T1000 (cell line): ENCODE measurements around the gene FRK.
"Not testable (repeated sequence)": the region's sequence is repeated elsewhere in the genome, so short reads cannot be mapped to it uniquely, and the experiment has no call there.

Experiments
- DNase-seq: peaks from one replicate; lab custom pipeline; 2025; ENCODE audit warnings: mixed read lengths; lab: John Stamatoyannopoulos, UW

FRK gene, protein sequence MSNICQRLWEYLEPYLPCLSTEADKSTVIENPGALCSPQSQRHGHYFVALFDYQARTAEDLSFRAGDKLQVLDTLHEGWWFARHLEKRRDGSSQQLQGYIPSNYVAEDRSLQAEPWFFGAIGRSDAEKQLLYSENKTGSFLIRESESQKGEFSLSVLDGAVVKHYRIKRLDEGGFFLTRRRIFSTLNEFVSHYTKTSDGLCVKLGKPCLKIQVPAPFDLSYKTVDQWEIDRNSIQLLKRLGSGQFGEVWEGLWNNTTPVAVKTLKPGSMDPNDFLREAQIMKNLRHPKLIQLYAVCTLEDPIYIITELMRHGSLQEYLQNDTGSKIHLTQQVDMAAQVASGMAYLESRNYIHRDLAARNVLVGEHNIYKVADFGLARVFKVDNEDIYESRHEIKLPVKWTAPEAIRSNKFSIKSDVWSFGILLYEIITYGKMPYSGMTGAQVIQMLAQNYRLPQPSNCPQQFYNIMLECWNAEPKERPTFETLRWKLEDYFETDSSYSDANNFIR

GRCh38 chr6:116060572-116061283 lies at the start of gene FRK:
Gene FRK, minus strand, starts transcription at chr6:116060891. Its CDS starts 580 bp downstream, at chr6:116060311.
- DNase-seq, result no peak

- DNase-seq, result no peak
Observed at GRCh38 chr6:116108836-116109235, 48.1 kb upstream of the FRK start.

DNA sequence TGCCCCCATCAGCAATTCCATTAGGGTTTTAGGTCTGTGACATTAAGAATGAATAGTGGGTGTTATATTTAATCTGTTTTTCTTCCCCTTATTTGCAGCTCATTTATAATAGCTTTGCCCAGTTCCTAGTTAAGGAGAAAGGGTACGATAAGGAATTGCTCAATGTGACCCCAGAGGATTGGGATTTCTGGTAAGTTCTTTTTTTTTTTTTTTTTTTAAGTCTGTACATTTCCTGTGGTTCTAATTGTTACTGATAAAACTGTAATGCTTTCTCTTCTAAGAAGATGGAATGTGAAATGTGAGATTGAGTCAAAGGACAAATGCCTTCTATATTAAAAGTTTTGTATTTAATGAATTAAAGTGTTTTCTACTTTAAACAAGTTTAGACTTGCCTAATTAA lies 45.5 kb upstream of the FRK start:
- DNase-seq, result no peak

GRCh38 chr6:116105247-116105646 lies 44.6 kb upstream of the FRK start:
- no peak for DNase-seq

- no peak for DNase-seq
Observed at GRCh38 chr6:116104636-116105035, 43.9 kb upstream of the FRK start.

DNA sequence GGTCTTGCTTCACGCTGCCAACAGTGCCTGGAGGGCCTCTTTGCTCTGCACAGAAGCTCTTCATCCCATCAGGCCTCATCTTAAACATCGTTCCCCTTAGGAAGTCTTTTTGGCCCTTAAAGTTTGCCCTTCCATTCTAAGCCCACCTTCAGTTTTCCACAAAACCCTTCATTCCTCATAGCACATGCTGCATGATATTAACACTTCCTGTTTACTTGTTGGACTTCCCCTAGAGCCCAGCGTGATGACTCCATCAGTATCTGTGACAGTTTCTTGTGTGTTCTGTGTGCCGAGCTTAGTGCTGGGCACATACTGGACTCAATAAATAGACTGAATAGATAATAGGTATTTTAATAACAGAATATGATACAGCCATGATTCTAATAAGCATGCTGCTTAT lies 42.2 kb upstream of the FRK start:
- no peak for DNase-seq

- DNase-seq, result no peak
Observed at GRCh38 chr6:116101790-116102189, 41.1 kb upstream of the FRK start.

GRCh38 chr6:116101302-116101718 lies 40.6 kb upstream of the FRK start:
- no peak for DNase-seq

DNA sequence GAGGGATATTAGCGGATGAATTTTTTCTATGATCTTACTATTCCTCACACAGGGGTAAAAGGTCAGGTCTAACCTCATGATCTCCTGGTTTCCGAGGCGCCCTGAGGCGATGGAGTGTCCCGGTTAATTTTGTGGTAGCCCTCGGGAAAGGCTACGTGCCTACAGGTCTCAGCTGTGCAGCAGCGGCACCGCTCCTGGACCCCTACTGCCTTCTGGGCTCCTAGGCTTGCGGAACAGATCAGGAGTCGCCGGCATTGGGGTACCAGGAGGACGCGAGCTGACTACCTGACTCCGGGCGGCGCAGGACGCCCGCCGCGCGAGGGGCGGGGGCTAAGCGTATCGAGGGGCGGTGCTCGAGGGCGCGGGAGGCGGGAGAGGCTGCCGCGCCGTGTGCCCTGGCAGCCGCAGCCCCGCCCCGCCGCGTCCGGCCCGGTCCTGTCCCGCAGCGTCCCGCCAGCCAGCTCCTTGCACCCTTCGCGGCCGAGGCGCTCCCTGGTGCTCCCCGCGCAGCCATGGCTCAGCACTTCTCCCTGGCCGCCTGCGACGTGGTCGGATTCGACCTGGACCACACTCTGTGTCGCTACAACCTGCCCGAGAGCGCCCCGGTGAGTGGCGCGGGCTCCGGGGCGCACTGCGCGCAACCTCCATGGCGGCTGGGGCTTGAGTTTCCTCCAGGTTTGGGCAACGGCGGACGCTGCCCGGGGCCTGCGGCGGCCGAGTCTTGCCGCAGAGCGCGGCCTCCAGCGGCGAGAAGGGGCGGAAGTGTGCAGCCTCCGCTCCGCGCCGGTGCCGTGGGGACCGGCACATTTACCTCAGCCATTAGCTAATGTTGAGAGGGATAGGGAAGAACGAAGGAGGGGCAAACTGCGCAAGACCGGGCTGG lies 40.0 kb upstream of the FRK start, which contains the start of gene NT5DC1:
Gene NT5DC1 (plus strand): TSS at position 435 of the 883 bp plus-strand sequence. CDS start 78 bp downstream, at position 513.
- peak; percentile 75 for DNase-seq

- no peak for DNase-seq
Observed at GRCh38 chr6:116099036-116099435, 38.3 kb upstream of the FRK start.

DNA sequence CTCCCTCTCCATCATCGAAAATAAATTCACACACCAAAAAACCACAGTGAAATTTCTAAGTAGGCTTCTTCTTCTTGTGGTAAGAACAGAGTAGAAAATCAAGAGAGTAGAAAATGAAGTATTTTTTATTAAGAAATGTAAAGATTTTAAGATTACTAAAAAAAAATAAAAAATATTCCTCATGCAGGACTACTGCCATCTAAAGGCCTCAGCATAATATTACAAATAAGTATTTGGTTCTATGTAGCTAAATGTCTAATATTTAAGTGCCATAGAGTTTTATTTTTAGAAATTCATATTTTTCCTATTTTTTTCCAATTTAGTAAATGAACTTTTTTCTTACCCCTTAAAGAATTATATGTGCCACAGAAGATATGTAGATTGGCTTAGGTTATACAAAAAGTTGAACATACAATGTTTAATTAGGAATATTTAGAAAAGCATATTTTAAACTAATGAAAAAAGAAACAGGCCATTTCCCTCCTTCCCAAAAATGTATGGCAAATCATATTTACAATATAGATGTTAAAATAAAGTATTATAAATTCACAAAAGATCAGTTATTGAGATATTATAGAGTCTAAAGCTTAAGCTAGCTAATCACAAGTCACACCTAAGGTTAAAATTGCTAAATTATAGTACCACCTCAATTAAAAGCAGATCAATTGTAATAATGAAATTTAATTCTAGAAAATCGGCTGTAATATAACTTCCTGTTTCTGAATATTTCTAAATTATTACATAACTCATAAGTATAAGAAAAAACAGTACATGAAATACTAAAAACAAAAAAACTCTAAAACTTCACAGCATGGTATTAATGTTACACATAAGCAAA lies 36.5 kb upstream of the FRK start:
- no peak for DNase-seq

- DNase-seq, result not testable (repeated sequence)
Observed at GRCh38 chr6:116096048-116096759, 35.5 kb upstream of the FRK start.

DNA sequence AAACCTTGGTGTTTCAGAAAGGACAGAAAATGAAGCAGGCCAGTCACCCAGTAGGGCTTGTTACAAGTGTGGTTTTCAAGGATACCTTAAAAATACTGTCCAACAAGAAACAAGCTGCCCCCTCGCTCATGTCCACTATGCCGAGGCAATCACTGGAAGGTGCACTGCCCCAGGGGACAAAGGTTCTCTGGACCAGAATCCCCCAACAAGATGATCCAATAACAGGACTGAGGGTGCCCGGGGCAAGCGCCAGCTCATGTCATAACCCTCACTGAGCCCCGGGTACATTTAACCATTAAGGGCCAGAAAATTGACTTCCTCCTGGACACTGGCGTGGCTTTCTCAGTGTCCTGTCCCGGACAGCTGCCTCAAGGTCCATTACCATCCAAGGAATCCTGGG lies 33.4 kb upstream of the FRK start:
- no peak for DNase-seq

- no peak for DNase-seq
Observed at GRCh38 chr6:116090251-116090650, 29.6 kb upstream of the FRK start.

- no peak for DNase-seq
Observed at GRCh38 chr6:116088946-116089345, 28.3 kb upstream of the FRK start.

DNA sequence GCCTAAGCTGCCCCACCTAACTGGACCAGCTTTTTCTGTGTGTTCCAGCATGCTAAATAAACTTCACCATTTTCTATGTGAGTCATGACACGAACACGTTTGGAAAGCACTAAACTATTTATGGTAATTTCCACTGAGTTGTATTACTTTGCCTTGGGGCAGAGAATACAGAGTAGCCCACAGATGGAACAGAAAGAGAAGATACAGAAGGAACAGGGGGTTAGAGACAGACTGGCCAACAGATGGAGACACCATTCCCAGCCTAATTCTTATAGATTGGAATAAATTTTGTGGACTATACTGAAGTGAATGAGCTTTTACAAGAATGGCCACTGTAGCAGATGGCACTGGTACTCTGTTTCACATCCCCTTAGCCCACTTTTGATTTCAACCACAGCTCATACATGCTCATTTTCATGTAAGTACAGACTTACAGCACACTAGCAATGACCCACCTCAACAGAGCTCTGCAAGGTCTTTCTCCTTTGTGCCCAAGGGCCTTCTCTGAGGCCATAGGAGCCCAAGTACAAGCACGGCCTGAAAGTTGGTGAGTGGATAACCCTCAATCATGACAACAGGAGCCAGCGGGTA lies 26.8 kb upstream of the FRK start:
- no peak for DNase-seq

GRCh38 chr6:116084284-116084683 lies 23.6 kb upstream of the FRK start:
- DNase-seq, result no peak

DNA sequence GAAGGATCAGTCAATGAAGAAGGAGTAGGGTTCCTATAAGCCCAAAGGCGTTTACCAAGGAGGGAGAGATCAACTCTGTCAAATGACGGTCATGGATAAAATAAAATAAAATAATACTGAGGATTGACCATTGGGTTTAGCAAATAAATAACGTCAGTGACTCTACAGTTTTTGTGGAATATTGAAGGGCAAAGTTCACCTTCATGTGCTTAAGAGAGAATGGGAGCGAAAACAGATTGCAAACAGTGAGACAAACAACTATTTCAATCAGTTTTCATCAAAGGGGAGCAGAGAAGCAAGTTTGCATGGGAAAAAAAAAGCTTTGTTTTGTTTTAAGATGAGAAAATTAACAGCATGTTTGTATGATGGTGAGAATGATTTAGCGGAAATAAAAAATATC lies 22.4 kb upstream of the FRK start:
- no peak for DNase-seq

DNA sequence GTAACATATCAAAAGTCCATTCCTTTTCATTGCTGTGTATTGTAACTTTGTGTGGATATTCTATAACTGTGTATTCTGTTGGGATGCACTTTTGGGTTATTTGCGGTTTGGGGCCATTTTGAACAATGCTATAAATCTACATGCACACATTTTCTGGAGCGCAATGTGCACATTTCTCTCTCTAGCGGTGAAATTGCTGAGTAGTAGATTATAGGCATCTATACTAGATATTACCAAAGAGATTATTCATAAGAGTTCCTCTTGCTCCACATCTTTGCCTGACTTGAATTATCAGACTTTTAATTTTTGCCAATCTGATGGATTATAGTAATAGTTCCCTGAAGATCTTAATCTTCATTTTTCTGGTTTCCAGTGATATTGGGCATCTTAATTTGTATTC lies 18.3 kb upstream of the FRK start:
- no peak for DNase-seq

GRCh38 chr6:116078522-116078921 lies 17.8 kb upstream of the FRK start:
- DNase-seq, result no peak
